Astrocyte of the cerebellum (primary cell): Measurements from ENCODE around the gene JMJD7.

ENCODE experiments used
- DNase-seq: peaks from one replicate; pipeline ENCODE4 v3.0.0-alpha.2; 2011; ENCODE audit warnings: low read depth
- H3K4me3 ChIP-seq: 2 replicates; pipeline ENCODE4 v1.5.1; 2011; ENCODE audit warnings: mild to moderate bottlenecking, low read depth, low read length, moderate library complexity
- CTCF ChIP-seq: IDR thresholded peaks from 2 replicates; pipeline ENCODE4 v1.5.1; 2012; ENCODE audit warnings: low read length, low read depth, moderate library complexity, mild to moderate bottlenecking; ENCODE audit errors: missing control alignments
- in situ Hi-C: cut with HindIII; loops from 2 replicates; pipeline ENCODE4 v1.10.0; 2017; ENCODE audit warnings: low sequenced_read_pairs

Gene JMJD7

GRCh38 chr15:41791547-41791937, 36.4 kb upstream of the JMJD7 start:
- no peak for TF ChIP-seq CTCF
- DNase-seq, result no peak
- no peak overlapping the region for H3K4me3 ChIP-seq
- in situ Hi-C loops, result loop anchor here (25.0 kb wide), 1 partner anchor 96 kb away; the partner anchor contains the start of gene SPTBN5

GRCh38 chr15:41792000-41792637, 35.8 kb upstream of the JMJD7 start:
- DNase-seq, result no peak
- TF ChIP-seq CTCF, result no peak
- in situ Hi-C loops, result loop anchor here (25.0 kb wide), 1 partner anchor 95 kb away; the partner anchor contains the start of gene SPTBN5
- no peak overlapping the region for H3K4me3 ChIP-seq

- DNase-seq, result no peak
- no peak for TF ChIP-seq CTCF
- no peak overlapping the region for H3K4me3 ChIP-seq
- in situ Hi-C loops, result loop anchor here (25.0 kb wide), 1 partner anchor 93 kb away; the partner anchor contains the start of gene SPTBN5
These were observed 33.8 kb upstream of the JMJD7 start for GRCh38 chr15:41794081-41794480.

- in situ Hi-C loops, result loop anchor here (25.0 kb wide), 1 partner anchor 91 kb away; the partner anchor contains the start of gene SPTBN5
- H3K4me3 ChIP-seq, result no peak overlapping the region
- no peak for DNase-seq
- no peak for TF ChIP-seq CTCF
These were observed 31.7 kb upstream of the JMJD7 start for GRCh38 chr15:41795996-41796856.

- H3K4me3 ChIP-seq, result no peak overlapping the region
- in situ Hi-C loops, result loop anchor here (25.0 kb wide), 1 partner anchor 90 kb away; the partner anchor contains the start of gene SPTBN5
- TF ChIP-seq CTCF, result no peak
- DNase-seq, result no peak
These were observed 30.5 kb upstream of the JMJD7 start for GRCh38 chr15:41797201-41797944.
